Activated T-helper 2 cell treated with anti-CD3 and anti-CD28 coated beads, Interferon-gamma antibody, Interleukin-2, Interleukin-4, amounts not matched to agents 10 μg/mL and 5 μg/mL and 100 μg/mL, durations not matched to agents 14 hours and 24 hours and 36 hours (primary cell): ENCODE measurements around the gene MDP1. TPM values are rescaled to one million over a fixed set of nuclear protein-coding genes. Genes with fewer than 3 reads are reported as not detected.

ENCODE experiments used
- DNase-seq: peaks from one replicate; pipeline ENCODE4 v3.0.0; 2021; ENCODE audit warnings: low spot score
- H3K27ac Mint-ChIP-seq: one replicate; pipeline ENCODE4 v1.8.0; 2021; ENCODE audit warnings: mixed read lengths
- H3K27me3 Mint-ChIP-seq: one replicate; pipeline ENCODE4 v1.8.0; 2021; ENCODE audit warnings: low read depth, mixed read lengths
- H3K36me3 Mint-ChIP-seq: one replicate; pipeline ENCODE4 v1.8.0; 2021; ENCODE audit warnings: low read depth, mixed read lengths
- H3K4me1 Mint-ChIP-seq: one replicate; pipeline ENCODE4 v1.8.0; 2021; ENCODE audit warnings: low read depth, mixed read lengths
- H3K4me3 Mint-ChIP-seq: one replicate; pipeline ENCODE4 v1.8.0; 2021; ENCODE audit warnings: low read depth, mild to moderate bottlenecking, moderate library complexity, mixed read lengths
- H3K9me3 Mint-ChIP-seq: one replicate; pipeline ENCODE4 v1.8.0; 2021; ENCODE audit warnings: mixed read lengths
- intact Hi-C: fragments of 100-400 bp; cut with micrococcal nuclease; formaldehyde crosslinking; loops from one replicate; pipeline ENCODE4 v1.15.1; 2023
- total RNA-seq: library from RNA; stranded (reverse); gene quantifications from 2 replicates; pipeline ENCODE4 v1.2.3, GENCODE V29; 2022

Gene MDP1
- total RNA-seq, 1 donor from 2014 or later = 13.2 TPM

GRCh38 chr14:24243336-24243836, 27.5 kb upstream of the MDP1 start:
- peaks cover 46% of the 10 kb centered on the region for H3K4me1 Mint-ChIP-seq
- peak overlapping the region; percentile 98 for H3K27ac Mint-ChIP-seq
- no peak for DNase-seq
- H3K36me3 Mint-ChIP-seq = peaks cover 28% of the 10 kb centered on the region
- H3K4me3 Mint-ChIP-seq = peak overlapping the region; percentile 86
- intact Hi-C loops = loop anchor here (1.0 to 2.0 kb wide), 3 partner anchors 49 to 187 kb away; partner anchors contain the start of gene TM9SF1
- H3K27me3 Mint-ChIP-seq = no peaks in the 10 kb centered on the region
- no peaks in the 10 kb centered on the region for H3K9me3 Mint-ChIP-seq

GRCh38 chr14:24241829-24242443, 26.1 kb upstream of the MDP1 start:
- Mint-ChIP-seq H3K9me3 (no peaks in the 10 kb centered on the region), H3K27me3 (no peaks in the 10 kb centered on the region), H3K27ac (peak overlapping the region; percentile 98), H3K4me3 (peak overlapping the region; percentile 86), H3K4me1 (peaks cover 46% of the 10 kb centered on the region), H3K36me3 (peaks cover 42% of the 10 kb centered on the region)
- DNase-seq = peak; percentile 93
- intact Hi-C loops = loop anchor here (1.0 to 2.0 kb wide), 6 partner anchors 10 to 189 kb away; partner anchors contain the start of genes CHMP4A, GMPR2, NEDD8 and RABGGTA

GRCh38 chr14:24240110-24240918, 24.4 kb upstream of the MDP1 start:
- intact Hi-C loops = no loop called here

GRCh38 chr14:24238527-24239037, 22.7 kb upstream of the MDP1 start:
- no peak for DNase-seq
- Mint-ChIP-seq H3K36me3 (peaks cover 72% of the 10 kb centered on the region), H3K9me3 (no peaks in the 10 kb centered on the region), H3K4me1 (peaks cover 61% of the 10 kb centered on the region), H3K27ac (no peak overlapping the region), H3K27me3 (no peaks in the 10 kb centered on the region), H3K4me3 (no peak overlapping the region)
- intact Hi-C loops = no loop called here

More at GRCh38 chr14:24240110-24240918, 24.4 kb upstream of the MDP1 start:
- H3K36me3 Mint-ChIP-seq = peaks cover 57% of the 10 kb centered on the region
- peak overlapping the region; percentile 86 for H3K4me3 Mint-ChIP-seq
- no peak for DNase-seq
- no peaks in the 10 kb centered on the region for H3K9me3 Mint-ChIP-seq
- H3K27ac Mint-ChIP-seq = no peak overlapping the region
- H3K4me1 Mint-ChIP-seq = peaks cover 54% of the 10 kb centered on the region
- H3K27me3 Mint-ChIP-seq = no peaks in the 10 kb centered on the region

GRCh38 chr14:24238123-24238522, 22.3 kb upstream of the MDP1 start:
- Mint-ChIP-seq H3K4me1 (peaks cover 61% of the 10 kb centered on the region), H3K4me3 (no peak overlapping the region), H3K27me3 (no peaks in the 10 kb centered on the region), H3K9me3 (no peaks in the 10 kb centered on the region), H3K36me3 (peaks cover 73% of the 10 kb centered on the region), H3K27ac (peak overlapping the region; percentile 14)
- DNase-seq = no peak
- intact Hi-C loops = no loop called here

GRCh38 chr14:24237463-24237955, 21.6 kb upstream of the MDP1 start:
- Mint-ChIP-seq H3K36me3 (peaks cover 73% of the 10 kb centered on the region), H3K4me1 (peaks cover 59% of the 10 kb centered on the region), H3K27me3 (no peaks in the 10 kb centered on the region), H3K27ac (peak overlapping the region; percentile 14), H3K4me3 (no peak overlapping the region), H3K9me3 (no peaks in the 10 kb centered on the region)
- intact Hi-C loops = no loop called here
- no peak for DNase-seq

- peaks cover 58% of the 10 kb centered on the region for H3K4me1 Mint-ChIP-seq
- no peak overlapping the region for H3K27ac Mint-ChIP-seq
- no peaks in the 10 kb centered on the region for H3K27me3 Mint-ChIP-seq
- peaks cover 76% of the 10 kb centered on the region for H3K36me3 Mint-ChIP-seq
- no peak overlapping the region for H3K4me3 Mint-ChIP-seq
- DNase-seq = no peak
- intact Hi-C loops = no loop called here
- H3K9me3 Mint-ChIP-seq = no peaks in the 10 kb centered on the region
These were observed 21.0 kb upstream of the MDP1 start for GRCh38 chr14:24236689-24237462.

GRCh38 chr14:24235804-24236688, 20.2 kb upstream of the MDP1 start:
- peaks cover 78% of the 10 kb centered on the region for H3K36me3 Mint-ChIP-seq
- DNase-seq = no peak
- H3K9me3 Mint-ChIP-seq = no peaks in the 10 kb centered on the region
- peaks cover 60% of the 10 kb centered on the region for H3K4me1 Mint-ChIP-seq
- intact Hi-C loops = no loop called here
- no peak overlapping the region for H3K4me3 Mint-ChIP-seq
- H3K27me3 Mint-ChIP-seq = no peaks in the 10 kb centered on the region
- peak overlapping the region; percentile 25 for H3K27ac Mint-ChIP-seq

- no peaks in the 10 kb centered on the region for H3K9me3 Mint-ChIP-seq
- peak overlapping the region; percentile 62 for H3K27ac Mint-ChIP-seq
- H3K27me3 Mint-ChIP-seq = no peaks in the 10 kb centered on the region
- peaks cover 49% of the 10 kb centered on the region for H3K4me1 Mint-ChIP-seq
- intact Hi-C loops = no loop called here
- no peak for DNase-seq
- H3K36me3 Mint-ChIP-seq = peaks cover 65% of the 10 kb centered on the region
- peak overlapping the region; percentile 62 for H3K4me3 Mint-ChIP-seq
These were observed 18.5 kb upstream of the MDP1 start for GRCh38 chr14:24234095-24235005.

- no peaks in the 10 kb centered on the region for H3K27me3 Mint-ChIP-seq
- DNase-seq = no peak
- H3K36me3 Mint-ChIP-seq = peaks cover 62% of the 10 kb centered on the region
- peaks cover 48% of the 10 kb centered on the region for H3K4me1 Mint-ChIP-seq
- H3K27ac Mint-ChIP-seq = peak overlapping the region; percentile 91
- intact Hi-C loops = loop anchor here (2.0 kb wide), 1 partner anchor 679 kb away; no protein-coding TSS in a partner anchor
- H3K4me3 Mint-ChIP-seq = peak overlapping the region; percentile 97
- no peaks in the 10 kb centered on the region for H3K9me3 Mint-ChIP-seq
These were observed 17.6 kb upstream of the MDP1 start for GRCh38 chr14:24233538-24233866.
